Smooth muscle cell of trachea (primary cell): ENCODE data around the gene KLHL29. TPM values are rescaled to one million over a fixed set of nuclear protein-coding genes. Genes with fewer than 3 reads are reported as not detected.

ENCODE experiments used
- total RNA-seq: library from RNA; depleted of rRNA; stranded (reverse); fragments of >200 nt; gene quantifications from 2 replicates; pipeline ENCODE4 v1.2.1, GENCODE V29; 2014

Gene KLHL29
- 4.2 and 13.9 TPM in 2 replicates for total RNA-seq

DNA sequence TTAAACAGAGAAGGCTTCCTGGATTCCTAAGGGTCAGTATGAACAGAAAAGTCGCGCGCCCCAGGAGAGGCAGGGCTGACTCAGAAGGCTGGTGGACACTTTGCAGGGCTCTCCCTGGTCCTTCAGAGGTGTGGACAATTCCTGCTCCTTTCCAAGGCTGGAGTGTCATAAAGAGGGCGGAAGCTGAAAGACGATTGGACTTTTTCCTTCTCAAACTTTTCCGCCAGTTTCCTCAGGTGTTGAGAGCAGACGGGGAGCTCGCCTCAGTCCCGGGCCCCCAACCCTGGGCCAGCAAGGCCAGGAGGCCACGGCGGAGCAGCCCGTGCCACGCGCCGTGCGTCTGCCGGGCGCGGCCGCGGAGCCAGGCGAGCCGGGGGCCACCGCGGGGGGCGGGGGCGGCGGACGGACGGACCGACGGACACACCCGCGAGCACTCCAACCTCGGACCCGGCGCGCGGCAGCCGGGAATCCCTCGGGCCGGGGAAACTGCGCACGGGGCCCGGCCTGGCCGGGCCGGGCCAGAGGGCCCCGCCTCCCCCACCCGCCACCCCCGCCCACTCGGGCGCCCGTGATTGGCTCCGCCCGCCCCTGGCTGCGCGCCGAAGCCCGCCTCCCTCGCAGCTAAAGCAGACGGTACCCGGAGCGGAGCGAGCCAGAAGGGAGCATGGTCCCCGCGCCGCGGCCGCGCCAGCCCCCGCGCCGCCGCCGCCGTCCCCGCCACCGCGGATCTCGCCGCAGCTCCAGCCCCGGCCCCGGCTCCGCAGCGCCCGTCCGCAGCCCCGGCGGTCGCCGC lies at the start of gene KLHL29:
KLHL29 (plus strand) TSS at position 629 of the 793 bp plus-strand sequence. CDS start 177,018 bp downstream, outside the sequence.

